Breast epithelium (tissue), 3 donors: ENCODE measurements around the gene ZNF248.

ENCODE experiments used
- CTCF ChIP-seq, 3 donors: fragments of 450-650 bp; IDR thresholded peaks; one replicate each; pipeline ENCODE4 v1.5.1; 2016 to 2017; ENCODE audit warnings: antibody characterized with exemption in 3 of 3, mild to moderate bottlenecking in 3 of 3, moderate library complexity in 3 of 3
- POLR2AphosphoS5 ChIP-seq, 3 donors: sonication (generic); formaldehyde crosslinking; IDR thresholded peaks; one replicate each; pipeline ENCODE4 v1.6.1; 2017; ENCODE audit warnings: antibody characterized with exemption in 3 of 3

GRCh38 chr10:37736120-37736519 is 121.3 kb downstream of the ZNF248 start:
- TF ChIP-seq CTCF (IDR thresholded peaks at IDR 0.05) (no peak), POLR2AphosphoS5 (IDR thresholded peaks at IDR 0.05) (no peak)
